ENCODE measurements around the gene SPRR1A.

DNA sequence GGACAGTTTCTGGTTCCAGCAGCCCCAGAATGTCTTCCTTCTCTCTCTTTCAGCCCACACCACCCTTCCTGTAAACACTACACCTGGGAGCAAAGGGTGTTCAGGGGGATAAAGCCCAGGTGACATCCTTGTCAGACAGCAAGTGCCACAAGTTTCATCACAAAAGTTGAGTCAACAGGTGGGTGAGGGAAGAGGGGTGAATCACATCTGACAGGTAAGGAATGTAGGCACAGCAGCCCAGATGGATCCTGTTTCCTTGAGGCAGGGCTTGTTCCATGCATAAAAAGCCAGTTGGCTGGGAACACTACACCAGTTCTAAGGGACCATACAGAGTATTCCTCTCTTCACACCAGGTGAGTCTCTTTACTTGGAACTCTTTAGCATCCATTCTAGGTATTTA, 47.0 kb downstream of the SPRR1A start, which contains the start of gene SPRR1B:
- TF ChIP-seq POLR2A (IDR thresholded peaks at IDR 0.05; ENCODE audit: low read length) (no peak), GATA1 (IDR thresholded peaks at IDR 0.05; ENCODE audit: low read depth, low read length) (no peak)

All from erythroblast (primary cell).